Effector memory CD4-positive, alpha-beta T cell (primary cell): Measurements from ENCODE around the gene SERPINB4.

Experiments
- DNase-seq, 3 donors: peaks; one replicate each; pipeline ENCODE4 v3.0.0-alpha.2; 2020
- H3K27ac ChIP-seq: 2 replicates; pipeline ENCODE4 v1.7.0; 2013; ENCODE audit warnings: mild to moderate bottlenecking, low read length, moderate library complexity; ENCODE audit not compliant: insufficient read depth, poor library complexity, severe bottlenecking
- H3K27me3 ChIP-seq: replicated peaks from 2 replicates; pipeline ENCODE4 v1.7.0; 2013; ENCODE audit warnings: mild to moderate bottlenecking, low read length; ENCODE audit not compliant: insufficient read depth, control insufficient read depth, poor library complexity, severe bottlenecking
- H3K36me3 ChIP-seq: 2 replicates; pipeline ENCODE4 v1.7.0; 2013; ENCODE audit warnings: mild to moderate bottlenecking, low read length, moderate library complexity; ENCODE audit not compliant: control insufficient read depth, insufficient read depth
- H3K4me1 ChIP-seq: 2 replicates; pipeline ENCODE4 v1.7.0; 2013; ENCODE audit warnings: low read length, mild to moderate bottlenecking; ENCODE audit not compliant: control insufficient read depth, insufficient read depth, poor library complexity, severe bottlenecking
- H3K4me3 ChIP-seq: 2 replicates; pipeline ENCODE4 v1.7.0; 2013; ENCODE audit warnings: low read length, low read depth, mild to moderate bottlenecking; ENCODE audit not compliant: insufficient read depth, poor library complexity, severe bottlenecking
- H3K9me3 ChIP-seq: 2 replicates; pipeline ENCODE4 v1.7.0; 2013; ENCODE audit warnings: mild to moderate bottlenecking, low read length, moderate library complexity; ENCODE audit not compliant: control insufficient read depth

The SERPINB4 gene

GRCh38 chr18:63637703-63638102, 6.4 kb downstream of the SERPINB4 start:
- Histone ChIP-seq H3K36me3 (no peaks in the 10 kb centered on the region), H3K27ac (no peak overlapping the region)
- no peak for DNase-seq

GRCh38 chr18:63627819-63628218, 16.2 kb downstream of the SERPINB4 start:
- no peaks in the 10 kb centered on the region for H3K4me1 ChIP-seq
- no peaks in the 10 kb centered on the region for H3K36me3 ChIP-seq
- H3K9me3 ChIP-seq = peaks cover 6% of the 10 kb centered on the region
- DNase-seq = no peak
- no peak overlapping the region for H3K4me3 ChIP-seq
- H3K27me3 ChIP-seq = no peaks in the 10 kb centered on the region
- no peak overlapping the region for H3K27ac ChIP-seq

More at GRCh38 chr18:63637703-63638102, 6.4 kb downstream of the SERPINB4 start:
- H3K4me3 ChIP-seq = no peak overlapping the region
- no peaks in the 10 kb centered on the region for H3K9me3 ChIP-seq
- no peaks in the 10 kb centered on the region for H3K4me1 ChIP-seq
- no peaks in the 10 kb centered on the region for H3K27me3 ChIP-seq

GRCh38 chr18:63626431-63626830, 17.6 kb downstream of the SERPINB4 start:
- H3K4me1 ChIP-seq = no peaks in the 10 kb centered on the region
- peaks cover 6% of the 10 kb centered on the region for H3K9me3 ChIP-seq
- no peak for DNase-seq
- no peaks in the 10 kb centered on the region for H3K27me3 ChIP-seq
- H3K4me3 ChIP-seq = no peak overlapping the region
- H3K27ac ChIP-seq = no peak overlapping the region
- no peaks in the 10 kb centered on the region for H3K36me3 ChIP-seq

GRCh38 chr18:63624863-63625262, 19.2 kb downstream of the SERPINB4 start:
- Histone ChIP-seq H3K27ac (no peak overlapping the region), H3K4me3 (no peak overlapping the region), H3K27me3 (no peaks in the 10 kb centered on the region), H3K4me1 (no peaks in the 10 kb centered on the region), H3K9me3 (peaks cover 6% of the 10 kb centered on the region), H3K36me3 (no peaks in the 10 kb centered on the region)
- DNase-seq = no peak

- Histone ChIP-seq H3K27ac (no peak overlapping the region), H3K4me1 (no peaks in the 10 kb centered on the region), H3K36me3 (no peaks in the 10 kb centered on the region), H3K9me3 (no peaks in the 10 kb centered on the region), H3K4me3 (no peak overlapping the region), H3K27me3 (no peaks in the 10 kb centered on the region)
- no peak for DNase-seq
Observed at GRCh38 chr18:63619661-63620060, 24.4 kb downstream of the SERPINB4 start.

GRCh38 chr18:63617915-63618234, 26.2 kb downstream of the SERPINB4 start:
- no peaks in the 10 kb centered on the region for H3K9me3 ChIP-seq
- H3K36me3 ChIP-seq = no peaks in the 10 kb centered on the region
- no peaks in the 10 kb centered on the region for H3K4me1 ChIP-seq

GRCh38 chr18:63617049-63617914, 26.8 kb downstream of the SERPINB4 start:
- H3K4me3 ChIP-seq = no peak overlapping the region
- no peaks in the 10 kb centered on the region for H3K9me3 ChIP-seq
- H3K4me1 ChIP-seq = no peaks in the 10 kb centered on the region
- no peaks in the 10 kb centered on the region for H3K27me3 ChIP-seq
- no peaks in the 10 kb centered on the region for H3K36me3 ChIP-seq
- H3K27ac ChIP-seq = no peak overlapping the region
- DNase-seq = no peak

More at GRCh38 chr18:63617915-63618234, 26.2 kb downstream of the SERPINB4 start:
- DNase-seq = no peak
- Histone ChIP-seq H3K4me3 (no peak overlapping the region), H3K27me3 (no peaks in the 10 kb centered on the region), H3K27ac (no peak overlapping the region)

GRCh38 chr18:63613420-63613819, 30.6 kb downstream of the SERPINB4 start:
- H3K4me3 ChIP-seq = no peak overlapping the region
- H3K4me1 ChIP-seq = no peaks in the 10 kb centered on the region
- no peaks in the 10 kb centered on the region for H3K9me3 ChIP-seq
- no peaks in the 10 kb centered on the region for H3K36me3 ChIP-seq
- no peaks in the 10 kb centered on the region for H3K27me3 ChIP-seq
- no peak for DNase-seq
- no peak overlapping the region for H3K27ac ChIP-seq

GRCh38 chr18:63606526-63606925, 37.5 kb downstream of the SERPINB4 start:
- no peaks in the 10 kb centered on the region for H3K36me3 ChIP-seq
- H3K9me3 ChIP-seq = no peaks in the 10 kb centered on the region
- DNase-seq = no peak
- no peaks in the 10 kb centered on the region for H3K27me3 ChIP-seq
- no peaks in the 10 kb centered on the region for H3K4me1 ChIP-seq
- no peak overlapping the region for H3K4me3 ChIP-seq
- no peak overlapping the region for H3K27ac ChIP-seq

- no peak for DNase-seq
- H3K4me1 ChIP-seq = no peaks in the 10 kb centered on the region
- H3K36me3 ChIP-seq = no peaks in the 10 kb centered on the region
- H3K27me3 ChIP-seq = no peaks in the 10 kb centered on the region
- no peak overlapping the region for H3K27ac ChIP-seq
- H3K4me3 ChIP-seq = no peak overlapping the region
- no peaks in the 10 kb centered on the region for H3K9me3 ChIP-seq
Observed at GRCh38 chr18:63604791-63605567, 39.1 kb downstream of the SERPINB4 start.
